Right lobe of liver (tissue), 6 donors: Measurements from ENCODE around the gene ARCN1. TPM values are rescaled to one million over a fixed set of nuclear protein-coding genes. Genes with fewer than 3 reads are reported as not detected.

Experiments
- ATAC-seq, 4 donors: fragments of 200-7000 bp; cut with Tn5 transposase; one replicate each; pipeline ENCODE4 v1.9.1; 2020; ENCODE audit warnings: mild to moderate bottlenecking in 4 of 4, moderate library complexity in 4 of 4
- DNase-seq, 3 donors: peaks; one replicate each; pipeline ENCODE4 v3.0.0-alpha.2; 2020
- H3K27ac ChIP-seq, 3 donors: fragments of 200-600 bp; one replicate each; pipeline ENCODE4 v1.8.0; 2022
- H3K27me3 ChIP-seq, 2 donors: fragments of 200-600 bp; one replicate each; pipeline ENCODE4 v1.8.0; 2022
- H3K36me3 ChIP-seq, 4 donors: fragments of 200-600 bp; sonication (generic) in 1 of 4; one replicate each; pipeline versions ENCODE4 v1.5.1 to v1.8.0; 2017 to 2022; ENCODE audit warnings: control low read depth in 1 of 4
- H3K4me1 ChIP-seq, 4 donors: fragments of 200-600 bp; sonication (generic) in 1 of 4; one replicate each; pipeline versions ENCODE4 v1.5.1 to v1.8.0; 2017 to 2022; ENCODE audit warnings: control low read depth in 1 of 4
- H3K4me3 ChIP-seq, 3 donors: fragments of 200-600 bp; one replicate each; pipeline ENCODE4 v1.8.0; 2022
- H3K9me3 ChIP-seq, 4 donors: fragments of 200-600 bp; sonication (generic) in 1 of 4; one replicate each; pipeline versions ENCODE4 v1.5.1 to v1.8.0; 2017 to 2022; ENCODE audit warnings: control low read depth in 1 of 4
- CTCF ChIP-seq, 4 donors: fragments of 200-600 bp in 3 of 4; fragments of 450-650 bp in 1 of 4; IDR thresholded peaks; one replicate each; pipeline versions ENCODE4 v1.5.1 to v1.8.0; 2016 to 2022; ENCODE audit warnings: antibody characterized with exemption in 4 of 4, mild to moderate bottlenecking in 2 of 4
- POLR2A ChIP-seq: fragments of 450-650 bp; IDR thresholded peaks from one replicate; pipeline ENCODE4 v1.6.1; 2017; ENCODE audit warnings: antibody characterized with exemption, mild to moderate bottlenecking
- WGBS: methylation state at CpG from one replicate; pipeline ENCODE4 v1.1.6; 2018; ENCODE audit warnings: low coverage, low lambda C conversion rate; ENCODE audit not compliant: insufficient coverage; ENCODE audit errors: missing lambda C conversion rate; 5-methylcytosine and 5-hydroxymethylcytosine counted together
- intact Hi-C, 2 donors: fragments of 100-400 bp; cut with DNase I; formaldehyde crosslinking; loops; one replicate each; pipeline versions ENCODE4 v1.11.2 to v1.14.1; 2022
- microRNA-seq, 2 donors: library from miRNA; unstranded; fragments of <30 nt; microRNA quantifications; one replicate each; pipeline ENCODE4, GENCODE V29; 2019 to 2020
- small RNA-seq, 2 experiments: library from RNA; depleted of rRNA; stranded (forward); fragments of <200 nt; gene quantifications; one replicate each; pipeline ENCODE3, GENCODE V24; 2016
- total RNA-seq, 6 experiments: library from RNA; depleted of rRNA in 2 of 6; stranded (reverse); fragments of >200 nt in 2 of 6; fragmentation: NEBNext Ultra II Directional in 3 of 6; extraction: Animal tissue kit (Norgen Biotek cat#: 25700) in 3 of 6; gene quantifications; one replicate each; pipeline versions ENCODE4 v1.1.0 to v1.2.4, GENCODE V29; 2016 to 2023
- donor health status: DM: no; HTN: yes; CAD: no.
- donor health status: DM: no; HTN: no; CAD: no.
- donor health status: DM: no; HTN: no; CAD: no.
- donor health status: DM: no; HTN: yes; CAD: no.
- donor health status: DM: no; HTN: yes; CAD: no.

ARCN1 gene
- total RNA-seq, 6 experiments from 2014 or later = 58.3 to 91.7 (median 75.8) TPM

- TF ChIP-seq CTCF (IDR thresholded peaks at IDR 0.05) (no peak), POLR2A (no peak)
- ATAC-seq = no peak
- Histone ChIP-seq H3K36me3 (no peaks in the 10 kb centered on the region), H3K4me1 (no peaks in the 10 kb centered on the region), H3K4me3 (no peak overlapping the region), H3K27ac (no peak overlapping the region), H3K9me3 (no peaks in the 10 kb centered on the region), H3K27me3 (no peaks in the 10 kb centered on the region)
- DNase-seq = no peak
- WGBS = no CpG with 5 or more reads among the region's 8 CpGs
- intact Hi-C loops = no loop called here
Observed at GRCh38 chr11:118650366-118650765, 78.2 kb downstream of the ARCN1 start.

DNA sequence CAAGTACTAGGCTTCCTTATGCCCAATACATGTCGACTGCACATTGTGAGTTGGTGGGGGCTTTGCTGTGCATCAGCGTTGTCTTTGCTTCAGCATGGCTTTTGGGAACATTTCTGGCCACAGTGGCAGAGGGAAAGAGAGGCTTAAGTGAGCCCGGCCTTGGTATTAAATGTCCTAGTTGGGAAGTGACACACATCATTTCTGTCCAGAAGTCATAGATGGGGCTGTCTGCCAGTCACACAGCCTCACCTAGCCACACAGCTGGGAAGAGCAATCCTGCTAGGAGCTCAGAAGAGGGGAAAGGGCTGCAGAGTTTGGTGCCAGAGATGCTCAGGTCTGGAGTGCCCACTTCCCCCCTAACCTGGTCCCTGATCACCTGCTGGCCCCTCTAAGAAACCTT is 79.6 kb downstream of the ARCN1 start:
- Histone ChIP-seq H3K9me3 (no peaks in the 10 kb centered on the region), H3K4me3 (no peak overlapping the region), H3K36me3 (no peaks in the 10 kb centered on the region), H3K27ac (no peak overlapping the region), H3K4me1 (no peaks in the 10 kb centered on the region), H3K27me3 (no peaks in the 10 kb centered on the region)
- no peak for DNase-seq
- no peak for ATAC-seq
- intact Hi-C loops = no loop called here
- TF ChIP-seq CTCF (IDR thresholded peaks at IDR 0.05) (no peak), POLR2A (no peak)
- 90% methylated on average over 2 of the region's 3 CpGs for WGBS

Small RNA genes lying within 50 kb of the gene (microRNA-seq; reads per million reads assigned to microRNA genes)
- gene MIR6716 = 0 reads per million in 2 donors

Small RNA genes lying within 50 kb of the gene (small RNA-seq; reads per million reads assigned to genes)
- 0 reads per million in 2 experiments for gene RNU6-1157P

Other genes starting within 250 kb of the ARCN1 start
- under 1 TPM in 4 of 6 experiments, not detected in 2; 0.64 to 0.98 (median 0.89) TPM for gene CD3D, start 229.7 kb upstream of the ARCN1 start, total RNA-seq
- gene CD3G, start 228.1 kb upstream of the ARCN1 start, total RNA-seq = 1 to 10 TPM in 1 of 6 experiments, under 1 TPM in 5; 0.27 to 1.7 (median 0.36) TPM
- gene UBE4A, start 212.8 kb upstream of the ARCN1 start, total RNA-seq = 10 to 100 TPM; 25.5 to 36.9 (median 28.5) TPM
- gene ATP5MG, start 170.8 kb upstream of the ARCN1 start, total RNA-seq = 100 to 1,000 TPM in 1 of 6 experiments, 10 to 100 TPM in 5; 32.6 to 127 (median 89.5) TPM
- 10 to 100 TPM; 15.5 to 24.9 (median 19.5) TPM for gene KMT2A, start 135.9 kb upstream of the ARCN1 start, total RNA-seq
- gene TTC36, start 44.9 kb upstream of the ARCN1 start, total RNA-seq = 10 to 100 TPM; 21.5 to 88.3 (median 50.6) TPM
- gene TMEM25, start 41.2 kb upstream of the ARCN1 start, total RNA-seq = 10 to 100 TPM in 5 of 6 experiments, 1 to 10 TPM in 1; 9.2 to 31.0 (median 23.5) TPM
- gene IFT46, start 6.5 kb upstream of the ARCN1 start, total RNA-seq = 1 to 10 TPM; 4.0 to 6.4 (median 5.2) TPM
- gene PHLDB1, start 35.2 kb downstream of the ARCN1 start, total RNA-seq = 10 to 100 TPM in 1 of 6 experiments, 1 to 10 TPM in 5; 5.4 to 11.7 (median 6.3) TPM
- gene TREH, start 107.2 kb downstream of the ARCN1 start, total RNA-seq = 1 to 10 TPM in 4 of 6 experiments, not detected in 2; 2.1 to 5.1 (median 2.9) TPM
- 10 to 100 TPM; 37.9 to 46.1 (median 43.3) TPM for gene DDX6, start 218.8 kb downstream of the ARCN1 start, total RNA-seq